DMS153 (cell line): ENCODE measurements around the gene EIF4G2.

Experiments used
- DNase-seq: peaks from one replicate; lab custom pipeline; 2025; lab: John Stamatoyannopoulos, UW

EIF4G2 gene

DNA sequence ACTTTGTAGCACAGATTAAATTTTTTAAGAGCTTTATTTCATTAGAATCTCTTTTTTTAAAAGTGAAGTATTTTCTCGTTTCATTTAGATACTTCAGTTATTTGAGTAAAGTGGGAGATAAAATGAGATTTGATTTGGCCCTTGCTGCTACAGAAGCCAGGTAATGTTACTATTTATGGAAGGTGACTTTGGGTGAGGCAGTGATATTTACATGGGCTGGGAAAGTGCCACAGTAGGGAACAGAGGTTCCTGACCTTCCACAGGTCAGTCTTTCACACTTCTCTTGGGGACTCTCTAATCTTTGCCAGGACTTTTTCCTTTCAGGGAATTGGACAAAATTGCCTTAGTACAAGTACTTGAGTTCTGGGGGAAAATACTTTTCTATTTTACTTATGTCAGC is 37.3 kb downstream of the EIF4G2 start:
- DNase-seq = no peak

- no peak for DNase-seq
Measured at GRCh38 chr11:10770626-10771254, 38.0 kb downstream of the EIF4G2 start.

DNA sequence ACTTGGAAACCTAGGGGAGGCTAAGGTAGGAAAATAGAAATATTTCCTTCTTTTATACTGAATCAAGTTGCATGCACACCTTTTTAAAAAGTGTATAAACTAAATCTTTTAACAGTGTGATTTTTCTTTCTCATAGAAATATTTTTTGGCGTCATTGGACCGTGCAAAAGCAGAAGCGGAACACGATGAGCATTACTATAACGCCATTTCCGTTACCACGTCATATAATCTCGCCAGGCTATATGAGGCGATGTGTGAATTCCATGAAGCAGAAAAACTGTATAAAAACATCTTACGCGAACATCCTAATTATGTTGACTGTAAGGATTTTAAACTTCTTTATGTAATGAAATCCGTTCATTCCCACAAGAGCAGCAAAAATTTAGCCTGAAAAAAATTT is 44.3 kb downstream of the EIF4G2 start:
- no peak for DNase-seq

GRCh38 chr11:10763766-10764165 is 45.0 kb downstream of the EIF4G2 start:
- no peak for DNase-seq

GRCh38 chr11:10762913-10763421 is 45.8 kb downstream of the EIF4G2 start:
- no peak for DNase-seq

DNA sequence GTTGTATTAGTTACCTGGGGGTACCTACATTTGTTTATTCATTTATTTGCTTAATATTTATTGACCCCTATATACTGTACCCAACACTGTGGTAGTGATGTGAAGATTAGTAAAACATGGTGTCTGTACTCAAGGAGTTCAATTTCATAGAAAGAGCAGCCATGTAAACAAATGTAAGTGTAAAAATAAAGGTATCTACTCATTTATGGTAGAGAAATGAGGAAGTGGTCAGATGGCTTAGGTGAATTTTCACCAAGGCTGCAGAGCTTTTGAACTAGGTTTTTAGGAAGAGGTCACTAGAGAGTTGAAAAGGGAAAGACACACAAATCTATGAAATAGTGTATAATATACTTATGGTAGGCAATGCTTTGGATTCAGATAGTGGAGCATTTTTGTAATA is 46.5 kb downstream of the EIF4G2 start:
- DNase-seq = no peak

- DNase-seq = no peak
Measured at GRCh38 chr11:10761085-10761698, 47.5 kb downstream of the EIF4G2 start.

DNA sequence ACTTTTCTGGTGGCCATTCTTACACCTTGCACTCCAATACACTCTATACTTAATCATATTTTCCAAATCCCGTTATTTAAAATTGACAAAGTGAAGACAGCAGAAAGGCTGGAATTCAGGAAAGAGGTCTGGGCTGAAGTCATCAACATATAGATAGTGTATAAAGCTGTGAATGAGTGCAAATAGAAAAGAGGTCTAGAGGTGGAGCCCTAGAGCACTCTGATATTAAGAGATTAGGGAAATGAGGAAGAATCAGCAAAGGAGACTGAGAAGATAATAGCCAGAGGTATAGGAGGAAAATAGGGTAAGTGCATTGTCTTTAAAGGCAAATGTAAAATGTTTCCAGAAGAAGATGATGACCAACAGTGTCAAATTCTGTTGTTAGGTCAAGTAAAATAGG is 49.8 kb downstream of the EIF4G2 start:
- no peak for DNase-seq

DNA sequence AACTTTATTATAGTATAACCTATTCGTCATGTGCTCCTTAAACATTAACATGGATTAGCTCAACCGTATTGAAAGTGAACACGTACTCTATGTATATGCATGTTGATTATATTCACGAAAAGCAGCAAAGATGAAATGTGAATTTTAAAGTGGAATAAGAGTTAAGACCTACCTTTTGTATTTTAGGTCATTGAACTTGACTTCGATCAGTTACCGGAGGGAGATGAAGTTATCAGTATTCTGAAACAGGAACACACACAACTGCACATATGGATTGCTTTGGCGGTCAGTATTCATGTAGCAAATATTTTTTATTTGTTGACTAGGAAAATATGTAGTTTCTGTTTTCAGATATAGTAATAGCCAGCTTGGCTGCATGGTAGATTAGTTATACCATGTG is 56.2 kb downstream of the EIF4G2 start:
- no peak for DNase-seq

- DNase-seq = no peak
Measured at GRCh38 chr11:10752061-10752460, 56.7 kb downstream of the EIF4G2 start.

DNA sequence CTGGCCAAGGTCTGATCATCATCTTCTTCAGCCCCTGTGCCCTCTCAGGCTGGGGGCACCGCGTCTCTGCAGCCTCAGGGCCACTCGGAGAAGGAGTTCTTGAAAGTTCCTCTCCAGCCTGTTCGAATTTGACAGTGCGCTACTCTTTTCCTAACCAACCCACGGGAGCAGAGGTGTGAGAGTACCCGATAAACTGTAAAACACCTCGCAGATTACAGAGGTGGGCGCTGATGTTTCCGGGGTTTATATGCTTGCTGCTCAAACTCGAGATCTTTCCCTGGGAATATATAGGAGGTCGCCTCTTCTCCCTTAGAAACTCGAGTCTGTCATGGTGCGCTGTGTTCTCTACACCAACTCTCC is 57.2 kb downstream of the EIF4G2 start:
- no peak for DNase-seq

DNA sequence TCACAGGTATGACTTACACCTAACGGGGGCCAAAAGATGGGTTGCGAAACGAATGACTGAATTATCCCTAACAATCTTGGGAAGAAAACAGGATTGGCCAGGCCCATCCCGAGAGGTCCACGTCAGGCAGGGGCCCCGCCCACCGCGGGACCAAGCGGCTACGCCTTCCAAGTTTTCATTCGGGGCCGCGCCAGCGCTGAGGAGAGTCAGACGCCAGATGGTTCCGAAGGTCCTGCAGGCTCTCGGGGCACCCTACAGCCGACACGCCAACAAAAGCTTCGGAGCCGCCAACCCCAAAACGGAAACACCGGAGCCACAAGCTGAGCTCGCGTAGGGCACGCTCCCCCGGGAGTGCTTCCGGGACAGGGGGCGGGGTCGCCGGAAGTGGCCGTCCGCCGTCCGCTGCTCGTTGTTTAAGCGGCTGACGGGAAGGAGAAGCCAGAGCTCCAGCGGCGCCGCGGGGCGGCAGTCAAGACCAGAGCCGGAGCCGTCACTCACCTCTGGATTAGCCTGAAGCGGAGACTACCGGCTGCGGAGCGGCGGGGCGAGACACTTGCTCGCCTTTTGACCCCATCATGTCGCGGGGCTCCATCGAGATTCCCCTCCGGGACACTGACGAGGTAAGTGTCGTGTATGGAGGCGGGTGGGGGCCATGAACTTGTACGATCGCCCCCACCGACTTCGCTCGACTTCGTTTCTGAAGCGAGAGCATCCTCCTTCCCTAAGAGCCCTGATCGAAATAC is 57.7 kb downstream of the EIF4G2 start, which contains the start of gene CTR9:
Gene CTR9, plus strand, starts transcription at position 409 of the 743 bp plus-strand sequence. Its CDS starts 167 bp downstream, at position 576.
- peak; percentile 92 for DNase-seq

- DNase-seq = no peak
Measured at GRCh38 chr11:10749476-10749875, 59.2 kb downstream of the EIF4G2 start.

DNA sequence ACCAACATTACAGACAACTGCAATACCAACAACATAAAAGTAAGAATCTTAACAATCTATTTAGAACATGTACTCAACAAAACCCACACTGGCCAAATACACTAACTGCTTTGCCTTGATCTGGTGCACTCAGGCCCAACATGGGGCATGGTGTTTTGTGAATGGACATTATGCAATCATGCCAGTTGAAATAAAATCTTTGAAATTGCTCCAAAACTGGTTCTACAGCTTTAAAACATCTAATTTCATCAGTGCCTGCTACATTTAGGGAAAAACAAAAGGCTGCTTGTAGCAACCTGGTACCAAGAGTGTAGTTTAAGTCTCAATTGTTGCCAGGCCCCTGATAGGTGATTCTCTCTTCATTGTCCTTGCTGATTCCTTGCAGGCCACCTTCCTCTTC is 61.0 kb downstream of the EIF4G2 start:
- DNase-seq = no peak
